Measurements from ENCODE around the gene FBXW12.

GRCh38 chr3:48344867-48345507 is 27.0 kb upstream of the FBXW12 start:
- no peak for TF ChIP-seq POLR2AphosphoS5 (IDR thresholded peaks at IDR 0.05; ENCODE audit: low read depth, low read length)
- no peak for TF ChIP-seq TAF1 (IDR thresholded peaks at IDR 0.05; ENCODE audit: borderline replicate concordance, insufficient read depth, low read length)
